GM23338 (cell line): Measurements from ENCODE around the gene UBE2QL1. TPM values are rescaled to one million over a fixed set of nuclear protein-coding genes. Genes with fewer than 3 reads are reported as not detected.

Experiments used
- ATAC-seq: fragments of 200-7000 bp; cut with Tn5 transposase; 3 replicates; pipeline ENCODE4 v1.9.1; 2020
- DNase-seq: peaks from one replicate; pipeline ENCODE4 v3.0.0-alpha.2; 2015; ENCODE audit warnings: low spot score
- H2AFZ ChIP-seq: fragments of 200-600 bp; sonication (generic); 2 replicates; pipeline ENCODE4 v1.8.0; 2016; ENCODE audit warnings: antibody characterized with exemption, mild to moderate bottlenecking, moderate library complexity
- H3F3A ChIP-seq: fragments of 200-600 bp; sonication (generic); replicated peaks from 2 replicates; pipeline ENCODE4 v1.8.0; 2017; ENCODE audit warnings: antibody characterized with exemption, mixed run types, low read depth
- H3K27ac ChIP-seq: fragments of 200-600 bp; sonication (generic); 2 replicates; pipeline ENCODE4 v1.6.1; 2016; ENCODE audit warnings: low read depth
- H3K27me3 ChIP-seq: fragments of 200-600 bp; sonication (generic); 2 replicates; pipeline ENCODE4 v1.8.0; 2016; ENCODE audit warnings: mild to moderate bottlenecking, mixed run types, moderate library complexity; ENCODE audit not compliant: insufficient read depth
- H3K36me3 ChIP-seq: fragments of 200-600 bp; sonication (generic); 2 replicates; pipeline ENCODE4 v1.8.0; 2016; ENCODE audit warnings: mild to moderate bottlenecking; ENCODE audit not compliant: insufficient read depth
- H3K4me1 ChIP-seq: fragments of 200-600 bp; sonication (generic); 2 replicates; pipeline ENCODE4 v1.8.0; 2016; ENCODE audit warnings: mild to moderate bottlenecking, moderate library complexity; ENCODE audit not compliant: insufficient read depth
- H3K4me2 ChIP-seq: fragments of 200-600 bp; sonication (generic); 2 replicates; pipeline ENCODE4 v1.7.1; 2017; ENCODE audit warnings: mixed run types
- H3K4me3 ChIP-seq: fragments of 200-600 bp; sonication (generic); 2 replicates; pipeline ENCODE4 v1.6.1; 2016; ENCODE audit warnings: mixed run types
- H3K79me2 ChIP-seq: fragments of 200-600 bp; sonication (generic); replicated peaks from 2 replicates; pipeline ENCODE4 v1.8.0; 2017; ENCODE audit warnings: mild to moderate bottlenecking; ENCODE audit not compliant: insufficient read depth
- H3K9me2 ChIP-seq: fragments of 200-600 bp; sonication (generic); 2 replicates; pipeline ENCODE4 v1.8.0; 2017; ENCODE audit not compliant: insufficient read depth
- H4K20me1 ChIP-seq: fragments of 200-600 bp; sonication (generic); replicated peaks from 2 replicates; pipeline ENCODE4 v1.8.0; 2017; ENCODE audit warnings: mild to moderate bottlenecking; ENCODE audit not compliant: insufficient read depth
- H3K27ac Mint-ChIP-seq: 2 replicates; pipeline ENCODE4 v1.8.0; 2020; ENCODE audit warnings: inconsistent platforms, mild to moderate bottlenecking, moderate library complexity, mixed read lengths
- H3K27me3 Mint-ChIP-seq: 3 replicates; pipeline ENCODE4 v1.8.0; 2022; ENCODE audit warnings: low read depth, mild to moderate bottlenecking, moderate library complexity, mixed read lengths, inconsistent platforms; ENCODE audit not compliant: insufficient read depth, poor library complexity
- H3K36me3 Mint-ChIP-seq: 3 replicates; pipeline ENCODE4 v1.8.0; 2021; ENCODE audit warnings: low read depth, mild to moderate bottlenecking, inconsistent platforms, moderate library complexity, mixed read lengths
- H3K4me1 Mint-ChIP-seq: 3 replicates; pipeline ENCODE4 v1.8.0; 2020; ENCODE audit warnings: mild to moderate bottlenecking, inconsistent platforms, mixed read lengths
- H3K4me3 Mint-ChIP-seq: 3 replicates; pipeline ENCODE4 v1.8.0; 2021; ENCODE audit warnings: moderate library complexity, mild to moderate bottlenecking, inconsistent platforms, mixed read lengths
- H3K9me3 Mint-ChIP-seq: 3 replicates; pipeline ENCODE4 v1.8.0; 2020; ENCODE audit warnings: moderate library complexity, mild to moderate bottlenecking, inconsistent platforms, mixed read lengths
- CREB1 ChIP-seq: fragments of 250-450 bp; sonication (Bioruptor Pico); IDR thresholded peaks from 2 replicates; pipeline ENCODE4 v1.5.0; 2020; ENCODE audit warnings: low read depth, mild to moderate bottlenecking, moderate library complexity
- EZH2phosphoT487 ChIP-seq: fragments of 200-600 bp; sonication (generic); IDR thresholded peaks from one replicate; pipeline ENCODE4 v1.8.1; 2018; ENCODE audit warnings: antibody characterized with exemption; ENCODE audit not compliant: unreplicated experiment
- JUNB ChIP-seq: IDR thresholded peaks from one replicate; pipeline ENCODE4 v1.6.1; 2016; ENCODE audit warnings: antibody characterized with exemption; ENCODE audit not compliant: unreplicated experiment
- NANOG ChIP-seq: IDR thresholded peaks from 2 replicates; pipeline ENCODE4 v1.6.1; 2016; ENCODE audit warnings: antibody characterized with exemption, borderline replicate concordance
- POLR2AphosphoS5 ChIP-seq: IDR thresholded peaks from 2 replicates; pipeline ENCODE4 v1.6.1; 2016; ENCODE audit warnings: antibody characterized with exemption, low read depth
- REST ChIP-seq: IDR thresholded peaks from one replicate; pipeline ENCODE4 v1.6.1; 2018; ENCODE audit warnings: antibody characterized with exemption; ENCODE audit not compliant: unreplicated experiment
- STAT1 ChIP-seq: IDR thresholded peaks from one replicate; pipeline ENCODE4 v1.6.1; 2016; ENCODE audit warnings: antibody characterized with exemption; ENCODE audit not compliant: unreplicated experiment
- ZNF114 ChIP-seq: fragments of 250-450 bp; sonication (Bioruptor Pico); IDR thresholded peaks from 2 replicates; pipeline ENCODE4 v1.5.0; 2020; ENCODE audit warnings: mild to moderate bottlenecking, moderate library complexity
- ZNF331 ChIP-seq: fragments of 250-450 bp; sonication (Bioruptor Pico); IDR thresholded peaks from 2 replicates; pipeline ENCODE4 v1.5.0; 2020; ENCODE audit warnings: low read depth, mild to moderate bottlenecking, moderate library complexity
- polyA plus RNA-seq: library from polyadenylated mRNA; unstranded; fragments of >200 nt; fragmentation: Nextera tagmentation; extraction: Ambion mirVana; gene quantifications from 2 replicates; pipeline ENCODE4 v1.2.1, GENCODE V29; 2016
- total RNA-seq: library from RNA; depleted of rRNA; stranded (reverse); fragments of >200 nt; shearing (Covaris generic); gene quantifications from 2 replicates; pipeline ENCODE4 v1.2.3, GENCODE V29; 2014
- TF ChIP-seq, protein P1 (sequence below): fragments of 250-450 bp; sonication (Bioruptor Pico); IDR thresholded peaks from 2 replicates; pipeline ENCODE4 v1.5.0; 2020; ENCODE audit warnings: mild to moderate bottlenecking, moderate library complexity
- TF ChIP-seq, protein P2 (sequence below): IDR thresholded peaks from 2 replicates; pipeline ENCODE4 v1.6.1; 2016; ENCODE audit warnings: antibody characterized with exemption

The UBE2QL1 gene
- total and polyA plus RNA-seq, 2 experiments from 2014 or later, result 0.40 to 0.83 TPM

DNA sequence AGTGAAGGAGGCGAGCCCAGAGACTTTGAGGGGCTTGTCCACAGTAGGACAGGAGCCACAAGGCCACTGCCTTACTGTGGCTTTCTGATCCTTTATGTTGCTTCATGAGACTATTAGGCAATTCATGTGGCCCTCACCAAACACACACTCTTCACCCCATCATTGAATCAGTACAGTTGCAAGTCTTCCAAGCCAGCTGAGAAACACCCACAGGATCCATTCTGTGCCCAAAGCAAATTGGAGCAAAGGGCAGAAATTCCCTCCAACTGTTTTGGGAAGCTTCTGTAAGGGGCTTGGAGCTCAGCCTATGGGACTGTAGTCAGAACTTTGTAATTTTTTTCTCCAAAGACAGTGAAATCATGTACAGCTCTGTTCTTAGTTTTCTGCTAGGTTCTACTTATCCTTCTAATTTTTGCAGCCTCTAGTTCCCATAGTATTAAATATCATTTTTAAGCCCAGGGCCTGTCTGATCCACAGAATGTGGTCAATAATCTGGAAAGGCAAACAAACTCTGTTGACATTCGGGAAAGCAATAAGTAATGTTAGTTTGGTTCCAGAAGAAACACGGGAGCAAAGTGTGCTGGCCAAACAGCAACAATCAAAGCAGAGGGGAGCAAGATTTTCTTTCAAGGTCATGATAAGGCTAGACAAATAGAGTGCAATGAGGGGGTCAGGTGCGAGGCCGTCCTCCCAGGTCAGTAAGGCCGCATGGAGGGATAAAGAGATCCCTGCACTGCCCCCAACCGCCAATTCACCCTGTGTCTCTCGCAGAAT lies 47.0 kb downstream of the UBE2QL1 start:
- Histone ChIP-seq H3K4me2 (no peak overlapping the region), H3K79me2 (no peaks in the 10 kb centered on the region), H2AFZ (no peak overlapping the region), H3K9me2 (no peaks in the 10 kb centered on the region), H3K27me3 (no peaks in the 10 kb centered on the region), H3K4me3 (no peak overlapping the region), H4K20me1 (no peaks in the 10 kb centered on the region), H3K4me1 (peaks cover 8% of the 10 kb centered on the region), H3K36me3 (no peaks in the 10 kb centered on the region), H3K27ac (no peak overlapping the region), H3F3A (no peaks in the 10 kb centered on the region)
- Mint-ChIP-seq H3K36me3 (no peaks in the 10 kb centered on the region), H3K4me1 (peaks cover 15% of the 10 kb centered on the region), H3K27ac (no peak overlapping the region), H3K4me3 (no peak overlapping the region), H3K27me3 (peaks cover 6% of the 10 kb centered on the region), H3K9me3 (no peaks in the 10 kb centered on the region)
- no peak for TF ChIP-seq ZNF331
- TF ChIP-seq EZH2phosphoT487, result no peak
- TF ChIP-seq, protein P1, sequence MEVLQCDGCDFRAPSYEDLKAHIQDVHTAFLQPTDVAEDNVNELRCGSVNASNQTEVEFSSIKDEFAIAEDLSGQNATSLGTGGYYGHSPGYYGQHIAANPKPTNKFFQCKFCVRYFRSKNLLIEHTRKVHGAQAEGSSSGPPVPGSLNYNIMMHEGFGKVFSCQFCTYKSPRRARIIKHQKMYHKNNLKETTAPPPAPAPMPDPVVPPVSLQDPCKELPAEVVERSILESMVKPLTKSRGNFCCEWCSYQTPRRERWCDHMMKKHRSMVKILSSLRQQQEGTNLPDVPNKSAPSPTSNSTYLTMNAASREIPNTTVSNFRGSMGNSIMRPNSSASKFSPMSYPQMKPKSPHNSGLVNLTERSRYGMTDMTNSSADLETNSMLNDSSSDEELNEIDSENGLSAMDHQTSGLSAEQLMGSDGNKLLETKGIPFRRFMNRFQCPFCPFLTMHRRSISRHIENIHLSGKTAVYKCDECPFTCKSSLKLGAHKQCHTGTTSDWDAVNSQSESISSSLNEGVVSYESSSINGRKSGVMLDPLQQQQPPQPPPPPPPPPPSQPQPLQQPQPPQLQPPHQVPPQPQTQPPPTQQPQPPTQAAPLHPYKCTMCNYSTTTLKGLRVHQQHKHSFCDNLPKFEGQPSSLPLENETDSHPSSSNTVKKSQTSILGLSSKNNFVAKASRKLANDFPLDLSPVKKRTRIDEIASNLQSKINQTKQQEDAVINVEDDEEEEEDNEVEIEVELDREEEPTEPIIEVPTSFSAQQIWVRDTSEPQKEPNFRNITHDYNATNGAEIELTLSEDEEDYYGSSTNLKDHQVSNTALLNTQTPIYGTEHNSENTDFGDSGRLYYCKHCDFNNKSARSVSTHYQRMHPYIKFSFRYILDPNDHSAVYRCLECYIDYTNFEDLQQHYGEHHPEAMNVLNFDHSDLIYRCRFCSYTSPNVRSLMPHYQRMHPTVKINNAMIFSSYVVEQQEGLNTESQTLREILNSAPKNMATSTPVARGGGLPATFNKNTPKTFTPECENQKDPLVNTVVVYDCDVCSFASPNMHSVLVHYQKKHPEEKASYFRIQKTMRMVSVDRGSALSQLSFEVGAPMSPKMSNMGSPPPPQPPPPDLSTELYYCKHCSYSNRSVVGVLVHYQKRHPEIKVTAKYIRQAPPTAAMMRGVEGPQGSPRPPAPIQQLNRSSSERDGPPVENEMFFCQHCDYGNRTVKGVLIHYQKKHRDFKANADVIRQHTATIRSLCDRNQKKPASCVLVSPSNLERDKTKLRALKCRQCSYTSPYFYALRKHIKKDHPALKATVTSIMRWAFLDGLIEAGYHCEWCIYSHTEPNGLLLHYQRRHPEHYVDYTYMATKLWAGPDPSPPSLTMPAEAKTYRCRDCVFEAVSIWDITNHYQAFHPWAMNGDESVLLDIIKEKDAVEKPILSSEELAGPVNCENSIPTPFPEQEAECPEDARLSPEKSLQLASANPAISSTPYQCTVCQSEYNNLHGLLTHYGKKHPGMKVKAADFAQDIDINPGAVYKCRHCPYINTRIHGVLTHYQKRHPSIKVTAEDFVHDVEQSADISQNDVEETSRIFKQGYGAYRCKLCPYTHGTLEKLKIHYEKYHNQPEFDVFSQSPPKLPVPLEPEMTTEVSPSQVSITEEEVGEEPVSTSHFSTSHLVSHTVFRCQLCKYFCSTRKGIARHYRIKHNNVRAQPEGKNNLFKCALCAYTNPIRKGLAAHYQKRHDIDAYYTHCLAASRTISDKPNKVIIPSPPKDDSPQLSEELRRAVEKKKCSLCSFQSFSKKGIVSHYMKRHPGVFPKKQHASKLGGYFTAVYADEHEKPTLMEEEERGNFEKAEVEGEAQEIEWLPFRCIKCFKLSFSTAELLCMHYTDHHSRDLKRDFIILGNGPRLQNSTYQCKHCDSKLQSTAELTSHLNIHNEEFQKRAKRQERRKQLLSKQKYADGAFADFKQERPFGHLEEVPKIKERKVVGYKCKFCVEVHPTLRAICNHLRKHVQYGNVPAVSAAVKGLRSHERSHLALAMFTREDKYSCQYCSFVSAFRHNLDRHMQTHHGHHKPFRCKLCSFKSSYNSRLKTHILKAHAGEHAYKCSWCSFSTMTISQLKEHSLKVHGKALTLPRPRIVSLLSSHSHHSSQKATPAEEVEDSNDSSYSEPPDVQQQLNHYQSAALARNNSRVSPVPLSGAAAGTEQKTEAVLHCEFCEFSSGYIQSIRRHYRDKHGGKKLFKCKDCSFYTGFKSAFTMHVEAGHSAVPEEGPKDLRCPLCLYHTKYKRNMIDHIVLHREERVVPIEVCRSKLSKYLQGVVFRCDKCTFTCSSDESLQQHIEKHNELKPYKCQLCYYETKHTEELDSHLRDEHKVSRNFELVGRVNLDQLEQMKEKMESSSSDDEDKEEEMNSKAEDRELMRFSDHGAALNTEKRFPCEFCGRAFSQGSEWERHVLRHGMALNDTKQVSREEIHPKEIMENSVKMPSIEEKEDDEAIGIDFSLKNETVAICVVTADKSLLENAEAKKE (CRISPR knock-in tag), result no peak
- TF ChIP-seq, protein P2, sequence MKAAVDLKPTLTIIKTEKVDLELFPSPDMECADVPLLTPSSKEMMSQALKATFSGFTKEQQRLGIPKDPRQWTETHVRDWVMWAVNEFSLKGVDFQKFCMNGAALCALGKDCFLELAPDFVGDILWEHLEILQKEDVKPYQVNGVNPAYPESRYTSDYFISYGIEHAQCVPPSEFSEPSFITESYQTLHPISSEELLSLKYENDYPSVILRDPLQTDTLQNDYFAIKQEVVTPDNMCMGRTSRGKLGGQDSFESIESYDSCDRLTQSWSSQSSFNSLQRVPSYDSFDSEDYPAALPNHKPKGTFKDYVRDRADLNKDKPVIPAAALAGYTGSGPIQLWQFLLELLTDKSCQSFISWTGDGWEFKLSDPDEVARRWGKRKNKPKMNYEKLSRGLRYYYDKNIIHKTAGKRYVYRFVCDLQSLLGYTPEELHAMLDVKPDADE, result no peak
- TF ChIP-seq NANOG, result no peak
- no peak for TF ChIP-seq JUNB
- no peak for TF ChIP-seq ZNF114
- no peak for TF ChIP-seq CREB1 (CRISPR knock-in tag)
- TF ChIP-seq STAT1, result no peak
- TF ChIP-seq POLR2AphosphoS5, result no peak
- no peak for TF ChIP-seq REST
- no peak for DNase-seq
- no peak for ATAC-seq
